ENCODE results near the gene TM4SF4. TPM values are rescaled to one million over a fixed set of nuclear protein-coding genes. Genes with fewer than 3 reads are reported as not detected.

The TM4SF4 gene, protein sequence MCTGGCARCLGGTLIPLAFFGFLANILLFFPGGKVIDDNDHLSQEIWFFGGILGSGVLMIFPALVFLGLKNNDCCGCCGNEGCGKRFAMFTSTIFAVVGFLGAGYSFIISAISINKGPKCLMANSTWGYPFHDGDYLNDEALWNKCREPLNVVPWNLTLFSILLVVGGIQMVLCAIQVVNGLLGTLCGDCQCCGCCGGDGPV
- total RNA-seq (2021) (0.92 to 2.0 TPM (median 1.4 TPM) in 3 replicates), Bru-seq, nascent RNA (not detected)
- long read RNA-seq, experiment 1 = 0 reads
- long read RNA-seq, experiment 2 = 0 reads
- long read RNA-seq, experiment 3 = 0 reads

DNA sequence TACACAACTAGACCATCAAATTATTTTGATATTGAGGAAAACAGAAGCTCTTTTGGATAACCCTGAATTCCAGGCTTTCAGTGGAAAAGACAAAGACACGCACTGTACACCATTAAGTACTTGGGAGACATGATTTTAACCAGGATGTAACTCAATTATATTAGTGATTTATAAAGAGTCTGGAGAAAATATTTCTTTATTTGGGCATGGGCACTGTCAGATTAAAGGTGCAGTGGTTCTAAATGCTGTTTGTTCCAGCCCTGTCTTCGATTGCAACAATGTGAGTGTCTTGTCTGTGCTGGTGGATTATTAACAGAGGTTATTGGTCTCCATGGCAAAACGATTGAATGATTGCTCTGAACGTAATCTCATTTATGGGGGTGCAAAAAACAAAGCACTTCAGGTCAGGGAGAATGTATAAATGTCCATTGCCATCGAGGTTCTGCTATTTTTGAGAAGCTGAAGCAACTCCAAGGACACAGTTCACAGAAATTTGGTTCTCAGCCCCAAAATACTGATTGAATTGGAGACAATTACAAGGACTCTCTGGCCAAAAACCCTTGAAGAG lies at the start of gene TM4SF4:
Gene TM4SF4 (plus strand): TSS at position 448 of the 568 bp plus-strand sequence. CDS start 181 bp downstream, outside the sequence.
- Mint-ChIP-seq H3K9me3 (no peaks in the 10 kb centered on the region; the same call in 1 of the 2 replicates), H3K4me3 (no peak within 1 kb of the TSS), H3K27me3 (ENCODE audit: low read depth) (peaks cover 8% of the 10 kb centered on the region; the same call in 1 of the 2 replicates), H3K27ac (no peak within 1 kb of the TSS), H3K36me3 (no peaks in the 10 kb centered on the region), H3K4me1 (peaks cover 11% of the 10 kb centered on the region)
- ChIA-PET POLR2A (no interaction called here), CTCF (interaction anchor here (0.9 to 2.5 kb wide), 3 partner anchors 14 to 519 kb away, joined by 4 to 8 read pairs (median 6); no protein-coding TSS in a partner anchor)
- ATAC-seq = no peak
- TF ChIP-seq ZNF232 (CRISPR knock-in tag; IDR thresholded peaks at IDR 0.05) = no peak
- TF ChIP-seq, protein P1, sequence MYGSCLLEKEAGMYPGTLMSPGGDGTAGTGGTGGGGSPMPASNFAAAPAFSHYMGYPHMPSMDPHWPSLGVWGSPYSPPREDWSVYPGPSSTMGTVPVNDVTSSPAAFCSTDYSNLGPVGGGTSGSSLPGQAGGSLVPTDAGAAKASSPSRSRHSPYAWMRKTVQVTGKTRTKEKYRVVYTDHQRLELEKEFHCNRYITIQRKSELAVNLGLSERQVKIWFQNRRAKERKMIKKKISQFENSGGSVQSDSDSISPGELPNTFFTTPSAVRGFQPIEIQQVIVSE (CRISPR knock-in tag; IDR thresholded peaks at IDR 0.05; ENCODE audit: borderline replicate concordance) = no peak
- TF ChIP-seq, protein P2, sequence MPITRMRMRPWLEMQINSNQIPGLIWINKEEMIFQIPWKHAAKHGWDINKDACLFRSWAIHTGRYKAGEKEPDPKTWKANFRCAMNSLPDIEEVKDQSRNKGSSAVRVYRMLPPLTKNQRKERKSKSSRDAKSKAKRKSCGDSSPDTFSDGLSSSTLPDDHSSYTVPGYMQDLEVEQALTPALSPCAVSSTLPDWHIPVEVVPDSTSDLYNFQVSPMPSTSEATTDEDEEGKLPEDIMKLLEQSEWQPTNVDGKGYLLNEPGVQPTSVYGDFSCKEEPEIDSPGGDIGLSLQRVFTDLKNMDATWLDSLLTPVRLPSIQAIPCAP (CRISPR knock-in tag; IDR thresholded peaks at IDR 0.05) = no peak
- TF ChIP-seq, protein P3, sequence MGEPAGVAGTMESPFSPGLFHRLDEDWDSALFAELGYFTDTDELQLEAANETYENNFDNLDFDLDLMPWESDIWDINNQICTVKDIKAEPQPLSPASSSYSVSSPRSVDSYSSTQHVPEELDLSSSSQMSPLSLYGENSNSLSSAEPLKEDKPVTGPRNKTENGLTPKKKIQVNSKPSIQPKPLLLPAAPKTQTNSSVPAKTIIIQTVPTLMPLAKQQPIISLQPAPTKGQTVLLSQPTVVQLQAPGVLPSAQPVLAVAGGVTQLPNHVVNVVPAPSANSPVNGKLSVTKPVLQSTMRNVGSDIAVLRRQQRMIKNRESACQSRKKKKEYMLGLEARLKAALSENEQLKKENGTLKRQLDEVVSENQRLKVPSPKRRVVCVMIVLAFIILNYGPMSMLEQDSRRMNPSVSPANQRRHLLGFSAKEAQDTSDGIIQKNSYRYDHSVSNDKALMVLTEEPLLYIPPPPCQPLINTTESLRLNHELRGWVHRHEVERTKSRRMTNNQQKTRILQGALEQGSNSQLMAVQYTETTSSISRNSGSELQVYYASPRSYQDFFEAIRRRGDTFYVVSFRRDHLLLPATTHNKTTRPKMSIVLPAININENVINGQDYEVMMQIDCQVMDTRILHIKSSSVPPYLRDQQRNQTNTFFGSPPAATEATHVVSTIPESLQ (CRISPR knock-in tag; IDR thresholded peaks at IDR 0.05) = no peak
- TF ChIP-seq, protein P4, sequence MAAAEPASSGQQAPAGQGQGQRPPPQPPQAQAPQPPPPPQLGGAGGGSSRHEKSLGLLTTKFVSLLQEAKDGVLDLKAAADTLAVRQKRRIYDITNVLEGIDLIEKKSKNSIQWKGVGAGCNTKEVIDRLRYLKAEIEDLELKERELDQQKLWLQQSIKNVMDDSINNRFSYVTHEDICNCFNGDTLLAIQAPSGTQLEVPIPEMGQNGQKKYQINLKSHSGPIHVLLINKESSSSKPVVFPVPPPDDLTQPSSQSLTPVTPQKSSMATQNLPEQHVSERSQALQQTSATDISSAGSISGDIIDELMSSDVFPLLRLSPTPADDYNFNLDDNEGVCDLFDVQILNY (CRISPR knock-in tag; IDR thresholded peaks at IDR 0.05) = no peak
- no peak for TF ChIP-seq MXD4 (CRISPR knock-in tag; IDR thresholded peaks at IDR 0.05; ENCODE audit: borderline replicate concordance)
- no peak for TF ChIP-seq EMX1 (CRISPR knock-in tag; IDR thresholded peaks at IDR 0.05)
- DNase-seq (ENCODE audit: low spot score) = no peak

DNA sequence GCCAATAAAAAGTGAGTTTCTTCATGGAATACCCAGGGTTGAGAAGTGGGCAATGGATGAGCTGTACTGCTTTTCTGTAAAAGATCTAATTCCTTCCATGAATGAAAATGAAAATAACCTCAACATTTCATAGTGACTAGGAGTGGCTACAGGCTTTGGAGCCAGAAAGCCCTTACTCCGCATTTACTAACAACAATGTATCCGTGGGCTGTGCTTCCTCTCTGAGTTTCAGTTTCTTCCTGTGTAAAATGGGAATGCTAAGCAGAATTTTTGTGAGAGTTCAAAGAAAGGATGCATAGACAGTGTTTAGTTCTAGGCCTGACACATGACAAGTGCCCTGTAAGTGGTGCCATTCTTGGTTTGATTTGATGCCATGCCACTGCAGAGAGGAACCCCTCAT lies 49.6 kb upstream of the TM4SF4 start:
- Mint-ChIP-seq H3K4me3 (no peak overlapping the region), H3K27ac (no peak overlapping the region), H3K36me3 (no peaks in the 10 kb centered on the region), H3K9me3 (no peaks in the 10 kb centered on the region), H3K27me3 (ENCODE audit: low read depth) (no peaks in the 10 kb centered on the region), H3K4me1 (peaks cover 5% of the 10 kb centered on the region)
- no peak for ATAC-seq
- TF ChIP-seq ESRRA (CRISPR knock-in tag; IDR thresholded peaks at IDR 0.05; ENCODE audit: borderline replicate concordance) = no peak
- TF ChIP-seq, protein P5, sequence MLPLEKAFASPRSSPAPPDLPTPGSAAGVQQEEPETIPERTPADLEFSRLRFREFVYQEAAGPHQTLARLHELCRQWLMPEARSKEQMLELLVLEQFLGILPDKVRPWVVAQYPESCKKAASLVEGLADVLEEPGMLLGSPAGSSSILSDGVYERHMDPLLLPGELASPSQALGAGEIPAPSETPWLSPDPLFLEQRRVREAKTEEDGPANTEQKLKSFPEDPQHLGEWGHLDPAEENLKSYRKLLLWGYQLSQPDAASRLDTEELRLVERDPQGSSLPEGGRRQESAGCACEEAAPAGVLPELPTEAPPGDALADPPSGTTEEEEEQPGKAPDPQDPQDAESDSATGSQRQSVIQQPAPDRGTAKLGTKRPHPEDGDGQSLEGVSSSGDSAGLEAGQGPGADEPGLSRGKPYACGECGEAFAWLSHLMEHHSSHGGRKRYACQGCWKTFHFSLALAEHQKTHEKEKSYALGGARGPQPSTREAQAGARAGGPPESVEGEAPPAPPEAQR (CRISPR knock-in tag; IDR thresholded peaks at IDR 0.05) = no peak
- TF ChIP-seq GTF2I (CRISPR knock-in tag; conservative IDR thresholded peaks at IDR 0.05) = no peak
- ChIA-PET CTCF (interaction anchor here (1.0 kb wide), 1 partner anchor 55 kb away, joined by 4 read pairs; no protein-coding TSS in a partner anchor), POLR2A (no interaction called here)
- DNase-seq (ENCODE audit: low spot score) = no peak

DNA sequence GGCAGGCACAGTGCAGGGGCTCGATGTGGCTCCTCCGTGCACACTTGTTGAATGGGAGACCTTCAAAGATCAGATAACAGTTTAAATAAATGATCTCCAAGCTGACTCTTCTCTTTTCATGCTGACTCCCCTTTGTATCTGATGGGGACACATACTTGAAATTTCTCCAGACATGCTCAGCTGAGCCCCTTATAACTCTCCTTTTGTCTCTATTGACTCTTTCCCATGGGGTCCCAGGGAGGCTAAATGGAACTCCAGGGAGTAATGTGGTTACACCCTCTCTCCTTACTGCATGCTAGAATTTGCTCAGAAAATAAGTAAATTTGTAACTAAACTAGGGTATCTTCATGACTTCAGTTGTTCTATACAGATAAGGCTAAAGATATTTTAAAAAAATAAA lies 48.2 kb upstream of the TM4SF4 start:
- TF ChIP-seq, protein P6, sequence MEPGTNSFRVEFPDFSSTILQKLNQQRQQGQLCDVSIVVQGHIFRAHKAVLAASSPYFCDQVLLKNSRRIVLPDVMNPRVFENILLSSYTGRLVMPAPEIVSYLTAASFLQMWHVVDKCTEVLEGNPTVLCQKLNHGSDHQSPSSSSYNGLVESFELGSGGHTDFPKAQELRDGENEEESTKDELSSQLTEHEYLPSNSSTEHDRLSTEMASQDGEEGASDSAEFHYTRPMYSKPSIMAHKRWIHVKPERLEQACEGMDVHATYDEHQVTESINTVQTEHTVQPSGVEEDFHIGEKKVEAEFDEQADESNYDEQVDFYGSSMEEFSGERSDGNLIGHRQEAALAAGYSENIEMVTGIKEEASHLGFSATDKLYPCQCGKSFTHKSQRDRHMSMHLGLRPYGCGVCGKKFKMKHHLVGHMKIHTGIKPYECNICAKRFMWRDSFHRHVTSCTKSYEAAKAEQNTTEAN (CRISPR knock-in tag; IDR thresholded peaks at IDR 0.05) = no peak
- TF ChIP-seq, protein P7, sequence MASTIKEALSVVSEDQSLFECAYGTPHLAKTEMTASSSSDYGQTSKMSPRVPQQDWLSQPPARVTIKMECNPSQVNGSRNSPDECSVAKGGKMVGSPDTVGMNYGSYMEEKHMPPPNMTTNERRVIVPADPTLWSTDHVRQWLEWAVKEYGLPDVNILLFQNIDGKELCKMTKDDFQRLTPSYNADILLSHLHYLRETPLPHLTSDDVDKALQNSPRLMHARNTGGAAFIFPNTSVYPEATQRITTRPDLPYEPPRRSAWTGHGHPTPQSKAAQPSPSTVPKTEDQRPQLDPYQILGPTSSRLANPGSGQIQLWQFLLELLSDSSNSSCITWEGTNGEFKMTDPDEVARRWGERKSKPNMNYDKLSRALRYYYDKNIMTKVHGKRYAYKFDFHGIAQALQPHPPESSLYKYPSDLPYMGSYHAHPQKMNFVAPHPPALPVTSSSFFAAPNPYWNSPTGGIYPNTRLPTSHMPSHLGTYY (CRISPR knock-in tag; IDR thresholded peaks at IDR 0.05) = no peak
- DNase-seq (ENCODE audit: low spot score) = no peak
- Mint-ChIP-seq H3K4me1 (peaks cover 5% of the 10 kb centered on the region), H3K36me3 (no peaks in the 10 kb centered on the region), H3K27me3 (ENCODE audit: low read depth) (no peaks in the 10 kb centered on the region), H3K27ac (no peak overlapping the region), H3K9me3 (no peaks in the 10 kb centered on the region), H3K4me3 (no peak overlapping the region)
- POLR2A ChIA-PET = no interaction called here
- ATAC-seq = peak; percentile 76
- CTCF ChIA-PET = interaction anchor here (0.6 kb wide), 1 partner anchor 346 kb away, joined by 3 read pairs; no protein-coding TSS in a partner anchor
